Measurements from ENCODE around the gene PFN3.

PFN3 gene

GRCh38 chr5:177366528-177367322 is 33.7 kb downstream of the PFN3 start:
- Histone ChIP-seq H3K9me3 (ENCODE audit: insufficient read depth, low read length, severe bottlenecking) (no peaks in the 10 kb centered on the region), H2AFZ (ENCODE audit: low read depth, low read length) (no peak overlapping the region), H3K79me2 (ENCODE audit: insufficient read depth, low read length) (no peaks in the 10 kb centered on the region), H3K4me1 (ENCODE audit: insufficient read depth, low read length) (peaks cover 7% of the 10 kb centered on the region), H3K27me3 (ENCODE audit: insufficient read depth, low read length, poor library complexity) (no peaks in the 10 kb centered on the region), H3K27ac (ENCODE audit: low read length) (no peak overlapping the region), H3K36me3 (ENCODE audit: insufficient read depth, low read length) (no peaks in the 10 kb centered on the region), H3K9ac (ENCODE audit: low read depth, low read length) (no peak overlapping the region), H3K4me3 (ENCODE audit: low read depth in 1 of 2, low read length in 2 of 2) (no peak overlapping the region), H3K4me2 (ENCODE audit: insufficient read depth, low read length) (no peak overlapping the region), H4K20me1 (ENCODE audit: insufficient read depth, low read length) (no peaks in the 10 kb centered on the region)
- ATAC-seq (ENCODE audit: insufficient read depth, low read depth): no peak
- TF ChIP-seq EZH2 (IDR thresholded peaks at IDR 0.05; ENCODE audit: borderline replicate concordance, low read depth, low read length, severe bottlenecking): no peak
- TF ChIP-seq, protein P1, sequence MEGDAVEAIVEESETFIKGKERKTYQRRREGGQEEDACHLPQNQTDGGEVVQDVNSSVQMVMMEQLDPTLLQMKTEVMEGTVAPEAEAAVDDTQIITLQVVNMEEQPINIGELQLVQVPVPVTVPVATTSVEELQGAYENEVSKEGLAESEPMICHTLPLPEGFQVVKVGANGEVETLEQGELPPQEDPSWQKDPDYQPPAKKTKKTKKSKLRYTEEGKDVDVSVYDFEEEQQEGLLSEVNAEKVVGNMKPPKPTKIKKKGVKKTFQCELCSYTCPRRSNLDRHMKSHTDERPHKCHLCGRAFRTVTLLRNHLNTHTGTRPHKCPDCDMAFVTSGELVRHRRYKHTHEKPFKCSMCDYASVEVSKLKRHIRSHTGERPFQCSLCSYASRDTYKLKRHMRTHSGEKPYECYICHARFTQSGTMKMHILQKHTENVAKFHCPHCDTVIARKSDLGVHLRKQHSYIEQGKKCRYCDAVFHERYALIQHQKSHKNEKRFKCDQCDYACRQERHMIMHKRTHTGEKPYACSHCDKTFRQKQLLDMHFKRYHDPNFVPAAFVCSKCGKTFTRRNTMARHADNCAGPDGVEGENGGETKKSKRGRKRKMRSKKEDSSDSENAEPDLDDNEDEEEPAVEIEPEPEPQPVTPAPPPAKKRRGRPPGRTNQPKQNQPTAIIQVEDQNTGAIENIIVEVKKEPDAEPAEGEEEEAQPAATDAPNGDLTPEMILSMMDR (IDR thresholded peaks at IDR 0.05; ENCODE audit: borderline replicate concordance, extremely low read depth, low read length, poor library complexity, severe bottlenecking): no peak
- DNase-seq: no peak

GRCh38 chr5:177365845-177366527 is 34.5 kb downstream of the PFN3 start:
- DNase-seq: no peak
- TF ChIP-seq EZH2 (IDR thresholded peaks at IDR 0.05; ENCODE audit: borderline replicate concordance, low read depth, low read length, severe bottlenecking): no peak
- TF ChIP-seq, protein P1 (IDR thresholded peaks at IDR 0.05; ENCODE audit: borderline replicate concordance, extremely low read depth, low read length, poor library complexity, severe bottlenecking): no peak
- no peak overlapping the region for H3K27ac ChIP-seq (ENCODE audit: low read length)
- H3K4me2 ChIP-seq (ENCODE audit: insufficient read depth, low read length): no peak overlapping the region
- H3K79me2 ChIP-seq (ENCODE audit: insufficient read depth, low read length): no peaks in the 10 kb centered on the region
- no peaks in the 10 kb centered on the region for H3K9me3 ChIP-seq (ENCODE audit: insufficient read depth, low read length, severe bottlenecking)
- ATAC-seq (ENCODE audit: insufficient read depth, low read depth): no peak
- no peak overlapping the region for H3K4me3 ChIP-seq (ENCODE audit: low read depth in 1 of 2, low read length in 2 of 2)
- no peak overlapping the region for H2AFZ ChIP-seq (ENCODE audit: low read depth, low read length)
- H4K20me1 ChIP-seq (ENCODE audit: insufficient read depth, low read length): no peaks in the 10 kb centered on the region
- no peaks in the 10 kb centered on the region for H3K27me3 ChIP-seq (ENCODE audit: insufficient read depth, low read length, poor library complexity)
- H3K36me3 ChIP-seq (ENCODE audit: insufficient read depth, low read length): no peaks in the 10 kb centered on the region
- no peak overlapping the region for H3K9ac ChIP-seq (ENCODE audit: low read depth, low read length)
- H3K4me1 ChIP-seq (ENCODE audit: insufficient read depth, low read length): peaks cover 7% of the 10 kb centered on the region; the same call in 1 of the 2 replicates

DNA sequence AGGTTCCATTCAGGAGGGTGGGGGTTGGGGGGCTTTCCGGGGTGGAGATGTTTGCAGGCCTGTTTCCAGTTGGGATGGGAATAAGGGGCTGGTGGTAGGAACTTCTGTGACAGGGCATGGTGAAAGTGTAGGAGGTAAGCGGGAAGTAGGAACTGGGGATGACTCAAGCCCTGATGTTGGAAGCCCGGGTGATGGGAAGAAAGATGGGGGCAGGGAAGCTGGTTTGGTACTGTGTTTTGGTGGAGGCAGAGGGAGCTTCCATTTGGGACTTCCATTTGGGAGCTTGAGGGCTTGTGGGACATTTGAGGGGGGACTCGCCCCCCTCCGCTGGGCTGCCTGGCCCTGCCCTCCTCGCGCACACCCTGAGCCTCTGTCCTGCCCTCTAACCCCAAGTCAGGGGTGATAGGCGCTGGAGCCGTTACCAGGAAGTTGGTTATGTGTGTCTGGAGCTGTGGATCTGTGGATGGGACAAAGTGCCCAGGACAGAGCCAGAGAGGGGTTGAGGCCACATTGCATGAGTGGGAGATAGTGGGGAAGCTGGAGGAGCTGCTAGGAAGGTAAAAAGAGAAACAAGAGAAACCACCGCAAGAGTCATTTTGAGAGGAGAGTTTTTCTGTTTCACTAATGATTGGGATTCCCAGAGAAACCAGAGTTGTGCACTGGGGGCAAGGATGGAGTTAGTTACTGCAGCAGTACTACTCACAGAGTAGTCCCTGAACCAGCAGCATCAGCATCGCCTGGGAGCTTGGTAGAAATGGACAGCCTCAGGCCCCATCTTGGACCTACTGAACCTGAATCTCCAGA is 36.1 kb downstream of the PFN3 start:
- no peaks in the 10 kb centered on the region for H3K79me2 ChIP-seq (ENCODE audit: insufficient read depth, low read length)
- TF ChIP-seq EZH2 (IDR thresholded peaks at IDR 0.05; ENCODE audit: borderline replicate concordance, low read depth, low read length, severe bottlenecking): no peak
- TF ChIP-seq, protein P1 (IDR thresholded peaks at IDR 0.05; ENCODE audit: borderline replicate concordance, extremely low read depth, low read length, poor library complexity, severe bottlenecking): no peak
- no peak for ATAC-seq (ENCODE audit: insufficient read depth, low read depth)
- H3K9me3 ChIP-seq (ENCODE audit: insufficient read depth, low read length, severe bottlenecking): no peaks in the 10 kb centered on the region
- H2AFZ ChIP-seq (ENCODE audit: low read depth, low read length): no peak overlapping the region
- no peak overlapping the region for H3K4me3 ChIP-seq (ENCODE audit: low read depth in 1 of 2, low read length in 2 of 2)
- no peaks in the 10 kb centered on the region for H3K36me3 ChIP-seq (ENCODE audit: insufficient read depth, low read length)
- H3K4me1 ChIP-seq (ENCODE audit: insufficient read depth, low read length): peaks cover 7% of the 10 kb centered on the region; the same call in 1 of the 2 replicates
- no peaks in the 10 kb centered on the region for H4K20me1 ChIP-seq (ENCODE audit: insufficient read depth, low read length)
- no peak overlapping the region for H3K27ac ChIP-seq (ENCODE audit: low read length)
- no peak for DNase-seq
- no peak overlapping the region for H3K4me2 ChIP-seq (ENCODE audit: insufficient read depth, low read length)
- H3K9ac ChIP-seq (ENCODE audit: low read depth, low read length): no peak overlapping the region
- no peaks in the 10 kb centered on the region for H3K27me3 ChIP-seq (ENCODE audit: insufficient read depth, low read length, poor library complexity)
